ENCODE results near the gene FAM171A2. TPM values are rescaled to one million over a fixed set of nuclear protein-coding genes. Genes with fewer than 3 reads are reported as not detected.

Gene FAM171A2
- total and polyA plus RNA-seq, 4 donors, result 0.08 to 1.1 (median 0.18) TPM; not detected in 1

GRCh38 chr17:44308320-44308818 is 55.3 kb downstream of the FAM171A2 start, which contains the start of gene RUNDC3A:
TSS of gene RUNDC3A (plus strand) at chr17:44308601. CDS start at chr17:44308833, 232 bp downstream.
- WGBS, result 4% methylated on average over 39 of the region's 39 CpGs
- H3K4me3 ChIP-seq (ENCODE audit: low read depth in 1 of 3, low read length in 3 of 3), result peak within 1 kb of the TSS in 1 of 3 donors; percentile 34
- DNase-seq (ENCODE audit: low spot score), result peak; percentile 88
- peaks cover 0 to 7% (median 2%) of the 10 kb centered on the region in 4 donors for H3K27me3 ChIP-seq (ENCODE audit: control insufficient read depth in 4 of 4, insufficient read depth in 4 of 4, low read length in 3 of 4)
- H3K27ac ChIP-seq (ENCODE audit: low read depth in 1 of 2, low read length in 2 of 2), result no peak within 1 kb of the TSS
- no peaks in the 10 kb centered on the region for H3K36me3 ChIP-seq (ENCODE audit: control insufficient read depth in 4 of 4, insufficient read depth in 3 of 4, low read depth in 1 of 4, low read length in 3 of 4)
- TF ChIP-seq NR2F2 (IDR thresholded peaks at IDR 0.05) (no peak), CTCF (IDR thresholded peaks at IDR 0.05; ENCODE audit: low read depth, low read length, missing input control) (no peak), YY1 (IDR thresholded peaks at IDR 0.05) (no peak), GABPA (IDR thresholded peaks at IDR 0.05 in 1 of 2, conservative IDR thresholded peaks at IDR 0.05 in 1 of 2) (no peak), REST (IDR thresholded peaks at IDR 0.05) (peak; percentile 99), MAX (IDR thresholded peaks at IDR 0.05) (no peak)
- peaks cover 5 to 13% (median 8%) of the 10 kb centered on the region in 4 donors for H3K4me1 ChIP-seq (ENCODE audit: control insufficient read depth in 4 of 4, insufficient read depth in 4 of 4, low read length in 3 of 4)
- H3K9me3 ChIP-seq (ENCODE audit: control insufficient read depth in 4 of 4, low read length in 3 of 4), result no peaks in the 10 kb centered on the region
- H3K9ac ChIP-seq (ENCODE audit: low read depth in 1 of 2, low read length in 2 of 2), result no peak within 1 kb of the TSS

- Histone ChIP-seq H3K27ac (ENCODE audit: low read depth in 1 of 2, low read length in 2 of 2) (no peak overlapping the region), H3K4me1 (ENCODE audit: control insufficient read depth in 4 of 4, insufficient read depth in 4 of 4, low read length in 3 of 4) (peaks cover 5 to 13% (median 8%) of the 10 kb centered on the region in 4 donors), H3K9me3 (ENCODE audit: control insufficient read depth in 4 of 4, low read length in 3 of 4) (no peaks in the 10 kb centered on the region), H3K9ac (ENCODE audit: low read depth in 1 of 2, low read length in 2 of 2) (no peak overlapping the region), H3K27me3 (ENCODE audit: control insufficient read depth in 4 of 4, insufficient read depth in 4 of 4, low read length in 3 of 4) (peaks cover 0 to 7% (median 2%) of the 10 kb centered on the region in 4 donors), H3K36me3 (ENCODE audit: control insufficient read depth in 4 of 4, insufficient read depth in 3 of 4, low read depth in 1 of 4, low read length in 3 of 4) (no peaks in the 10 kb centered on the region), H3K4me3 (ENCODE audit: low read depth in 1 of 3, low read length in 3 of 3) (peak overlapping the region in 1 of 3 donors; percentile 34)
- no peak for DNase-seq (ENCODE audit: low spot score)
- 8% methylated on average over 26 of the region's 26 CpGs for WGBS
- TF ChIP-seq RXRA (IDR thresholded peaks at IDR 0.05) (no peak), ATF3 (IDR thresholded peaks at IDR 0.05) (no peak), SP1 (IDR thresholded peaks at IDR 0.05) (no peak), ZBTB33 (IDR thresholded peaks at IDR 0.05) (no peak), GABPA (IDR thresholded peaks at IDR 0.05 in 1 of 2, conservative IDR thresholded peaks at IDR 0.05 in 1 of 2) (no peak), NR2F2 (IDR thresholded peaks at IDR 0.05) (no peak), JUND (IDR thresholded peaks at IDR 0.05) (no peak), RAD21 (IDR thresholded peaks at IDR 0.05) (no peak), EGR1 (IDR thresholded peaks at IDR 0.05; ENCODE audit: low read depth in 2 of 2) (no peak)
Observed at GRCh38 chr17:44307387-44308186, 56.1 kb downstream of the FAM171A2 start.
